Mucosa of rectum (tissue), 2 donors: ENCODE data around the gene MPPED2.

ENCODE experiments used
- H3K27ac ChIP-seq, 2 donors: one replicate each; pipeline ENCODE4 v1.7.0; 2013; ENCODE audit warnings: inconsistent platforms in 2 of 2, low read depth in 2 of 2, low read length in 2 of 2
- H3K27me3 ChIP-seq, 2 donors: one replicate each; pipeline ENCODE4 v1.7.0; 2013; ENCODE audit warnings: low read length in 2 of 2; ENCODE audit not compliant: control insufficient read depth in 2 of 2, insufficient read depth in 2 of 2
- H3K36me3 ChIP-seq, 2 donors: one replicate each; pipeline ENCODE4 v1.7.0; 2013; ENCODE audit warnings: low read length in 2 of 2; ENCODE audit not compliant: control insufficient read depth in 2 of 2, insufficient read depth in 2 of 2
- H3K4me1 ChIP-seq, 2 donors: one replicate each; pipeline ENCODE4 v1.7.0; 2013; ENCODE audit warnings: low read length in 2 of 2, mild to moderate bottlenecking in 1 of 2; ENCODE audit not compliant: control insufficient read depth in 2 of 2, insufficient read depth in 2 of 2
- H3K4me3 ChIP-seq, 2 donors: one replicate each; pipeline ENCODE4 v1.7.0; 2013; ENCODE audit warnings: low read length in 2 of 2
- H3K9ac ChIP-seq, 2 donors: one replicate each; pipeline ENCODE4 v1.7.0; 2013; ENCODE audit warnings: low read length in 2 of 2, low read depth in 1 of 2, mild to moderate bottlenecking in 1 of 2
- H3K9me3 ChIP-seq, 2 donors: one replicate each; pipeline ENCODE4 v1.7.0; 2013; ENCODE audit warnings: low read length in 2 of 2; ENCODE audit not compliant: control insufficient read depth in 2 of 2
- donor health status: healthy.
- donor health status: Normal muscosa, but diverticular disease.

The MPPED2 gene

GRCh38 chr11:30509364-30509763 is 76.8 kb downstream of the MPPED2 start:
- Histone ChIP-seq H3K4me1 (peaks cover 0 to 4% of the 10 kb centered on the region in 2 donors), H3K27ac (no peak overlapping the region), H3K27me3 (no peaks in the 10 kb centered on the region), H3K36me3 (no peaks in the 10 kb centered on the region), H3K9ac (no peak overlapping the region), H3K4me3 (no peak overlapping the region), H3K9me3 (no peaks in the 10 kb centered on the region)

GRCh38 chr11:30508594-30508993 is 77.6 kb downstream of the MPPED2 start:
- no peak overlapping the region for H3K9ac ChIP-seq
- peaks cover 0 to 4% of the 10 kb centered on the region in 2 donors for H3K4me1 ChIP-seq
- no peak overlapping the region for H3K4me3 ChIP-seq
- H3K9me3 ChIP-seq = no peaks in the 10 kb centered on the region
- no peaks in the 10 kb centered on the region for H3K27me3 ChIP-seq
- H3K27ac ChIP-seq = no peak overlapping the region
- H3K36me3 ChIP-seq = no peaks in the 10 kb centered on the region

- Histone ChIP-seq H3K36me3 (no peaks in the 10 kb centered on the region), H3K27ac (no peak overlapping the region), H3K9me3 (no peaks in the 10 kb centered on the region), H3K4me3 (no peak overlapping the region), H3K9ac (no peak overlapping the region), H3K4me1 (peaks cover 0 to 4% of the 10 kb centered on the region in 2 donors), H3K27me3 (no peaks in the 10 kb centered on the region)
Measured at GRCh38 chr11:30505603-30506002, 80.5 kb downstream of the MPPED2 start.

GRCh38 chr11:30504468-30504867 is 81.7 kb downstream of the MPPED2 start:
- Histone ChIP-seq H3K4me1 (peaks cover 0 to 4% of the 10 kb centered on the region in 2 donors), H3K27ac (no peak overlapping the region), H3K4me3 (no peak overlapping the region), H3K36me3 (no peaks in the 10 kb centered on the region), H3K9ac (no peak overlapping the region), H3K9me3 (no peaks in the 10 kb centered on the region), H3K27me3 (no peaks in the 10 kb centered on the region)

GRCh38 chr11:30503156-30503555 is 83.0 kb downstream of the MPPED2 start:
- Histone ChIP-seq H3K27me3 (no peaks in the 10 kb centered on the region), H3K27ac (no peak overlapping the region), H3K4me3 (no peak overlapping the region), H3K9me3 (no peaks in the 10 kb centered on the region), H3K4me1 (peaks cover 0 to 4% of the 10 kb centered on the region in 2 donors), H3K9ac (no peak overlapping the region), H3K36me3 (no peaks in the 10 kb centered on the region)

GRCh38 chr11:30502305-30502704 is 83.8 kb downstream of the MPPED2 start:
- no peak overlapping the region for H3K9ac ChIP-seq
- H3K27me3 ChIP-seq = no peaks in the 10 kb centered on the region
- H3K36me3 ChIP-seq = no peaks in the 10 kb centered on the region
- no peak overlapping the region for H3K4me3 ChIP-seq
- no peaks in the 10 kb centered on the region for H3K9me3 ChIP-seq
- peaks cover 0 to 4% of the 10 kb centered on the region in 2 donors for H3K4me1 ChIP-seq
- H3K27ac ChIP-seq = no peak overlapping the region

- Histone ChIP-seq H3K27me3 (no peaks in the 10 kb centered on the region), H3K4me1 (peaks cover 0 to 4% of the 10 kb centered on the region in 2 donors), H3K9me3 (no peaks in the 10 kb centered on the region), H3K27ac (no peak overlapping the region), H3K36me3 (no peaks in the 10 kb centered on the region), H3K4me3 (no peak overlapping the region), H3K9ac (no peak overlapping the region)
Measured at GRCh38 chr11:30501744-30502143, 84.4 kb downstream of the MPPED2 start.

GRCh38 chr11:30499940-30500339 is 86.2 kb downstream of the MPPED2 start:
- Histone ChIP-seq H3K4me3 (no peak overlapping the region), H3K4me1 (no peaks in the 10 kb centered on the region), H3K9me3 (no peaks in the 10 kb centered on the region), H3K36me3 (no peaks in the 10 kb centered on the region), H3K9ac (no peak overlapping the region), H3K27ac (no peak overlapping the region), H3K27me3 (no peaks in the 10 kb centered on the region)

GRCh38 chr11:30497600-30497999 is 88.6 kb downstream of the MPPED2 start:
- Histone ChIP-seq H3K9me3 (no peaks in the 10 kb centered on the region), H3K27me3 (no peaks in the 10 kb centered on the region), H3K36me3 (no peaks in the 10 kb centered on the region), H3K27ac (no peak overlapping the region), H3K4me3 (no peak overlapping the region), H3K9ac (no peak overlapping the region), H3K4me1 (no peaks in the 10 kb centered on the region)

- H3K27ac ChIP-seq = no peak overlapping the region
- H3K9me3 ChIP-seq = no peaks in the 10 kb centered on the region
- H3K9ac ChIP-seq = no peak overlapping the region
- H3K27me3 ChIP-seq = no peaks in the 10 kb centered on the region
- H3K4me3 ChIP-seq = no peak overlapping the region
- H3K4me1 ChIP-seq = no peaks in the 10 kb centered on the region
- no peaks in the 10 kb centered on the region for H3K36me3 ChIP-seq
Measured at GRCh38 chr11:30496935-30497334, 89.2 kb downstream of the MPPED2 start.

GRCh38 chr11:30495437-30495836 is 90.7 kb downstream of the MPPED2 start:
- Histone ChIP-seq H3K9me3 (no peaks in the 10 kb centered on the region), H3K36me3 (no peaks in the 10 kb centered on the region), H3K9ac (no peak overlapping the region), H3K27ac (no peak overlapping the region), H3K4me3 (no peak overlapping the region), H3K27me3 (no peaks in the 10 kb centered on the region), H3K4me1 (no peaks in the 10 kb centered on the region)
